ENCODE data around the gene RBMS1.

GRCh38 chr2:160428405-160428763, 65.2 kb downstream of the RBMS1 start:
- TF ChIP-seq CTCF (IDR thresholded peaks at IDR 0.05): no peak
- TF ChIP-seq POLR2A (IDR thresholded peaks at IDR 0.05): no peak

Measured in esophagus squamous epithelium (tissue), 4 donors.